IMR-90 (cell line): ENCODE measurements around the gene CGRRF1. TPM values are rescaled to one million over a fixed set of nuclear protein-coding genes. Genes with fewer than 3 reads are reported as not detected.
A peak's percentile ranks its signal among the peaks of the same experiment; 100 is the strongest.

ENCODE experiments used
- ATAC-seq: fragments of 200-7000 bp; cut with Tn5 transposase; 2 replicates; pipeline ENCODE4 v1.9.1; 2020; ENCODE audit warnings: low read depth, mild to moderate bottlenecking, moderate library complexity
- BruUV-seq: library from RNA; stranded (reverse); fragments of 400-500 nt; replicated peaks from 2 replicates; lab custom pipeline; 2021; lab: Mats Ljungman, UMichigan
- CTCF ChIA-PET: fragments of 300-600 bp; formaldehyde crosslinking; extraction: SDS; loops from one replicate; lab custom pipeline; 2021; ENCODE audit warnings: antibody characterized with exemption; lab: Yijun Ruan, JAX
- POLR2A ChIA-PET: fragments of 300-600 bp; sonication (Branson Sonifier 250); formaldehyde crosslinking; loops from one replicate; lab custom pipeline; 2022; ENCODE audit warnings: antibody characterized with exemption; ENCODE audit not compliant: unreplicated experiment; lab: Charles Lee
- DNase-seq: peaks from one replicate; pipeline ENCODE4 v3.0.0; 2013
- H2AFZ ChIP-seq: replicated peaks from 2 replicates; pipeline ENCODE3; 2013; ENCODE audit warnings: low read length, mild to moderate bottlenecking; ENCODE audit not compliant: poor library complexity
- H2AK5ac ChIP-seq: 2 replicates; pipeline ENCODE4 v1.6.1; 2013; ENCODE audit warnings: low read depth, low read length, inconsistent platforms
- H2AK9ac ChIP-seq: replicated peaks from 2 replicates; pipeline ENCODE3; 2013; ENCODE audit warnings: mild to moderate bottlenecking, low read depth, low read length, moderate library complexity; ENCODE audit not compliant: poor library complexity
- H2BK120ac ChIP-seq: 2 replicates; pipeline ENCODE4 v1.6.1; 2013; ENCODE audit warnings: low read depth, low read length, inconsistent platforms
- H2BK15ac ChIP-seq: 3 replicates; pipeline ENCODE4 v1.6.1; 2013; ENCODE audit warnings: low read depth, low read length, inconsistent platforms
- H2BK20ac ChIP-seq: 2 replicates; pipeline ENCODE4 v1.6.1; 2013; ENCODE audit warnings: low read depth, mild to moderate bottlenecking, inconsistent platforms, low read length, moderate library complexity
- H2BK5ac ChIP-seq: 2 replicates; pipeline ENCODE4 v1.6.1; 2013; ENCODE audit warnings: mild to moderate bottlenecking, low read depth, low read length, inconsistent platforms; ENCODE audit not compliant: poor library complexity, severe bottlenecking
- H3K14ac ChIP-seq: replicated peaks from 2 replicates; pipeline ENCODE4 v1.6.1; 2013; ENCODE audit warnings: low read depth, low read length, inconsistent platforms
- H3K18ac ChIP-seq: 2 replicates; pipeline ENCODE4 v1.6.1; 2013; ENCODE audit warnings: low read depth, low read length, control low read depth
- H3K23ac ChIP-seq: 2 replicates; pipeline ENCODE4 v1.6.1; 2013; ENCODE audit warnings: low read depth, low read length, inconsistent platforms
- H3K27ac ChIP-seq: 2 replicates; pipeline ENCODE4 v1.5.1; 2013; ENCODE audit warnings: mild to moderate bottlenecking, control low read depth, low read length; ENCODE audit not compliant: insufficient read depth
- H3K27me3 ChIP-seq: 2 replicates; pipeline ENCODE4 v1.6.1; 2013; ENCODE audit warnings: low read length; ENCODE audit not compliant: control insufficient read depth, insufficient read depth
- H3K36me3 ChIP-seq: 2 replicates; pipeline ENCODE4 v1.6.1; 2013; ENCODE audit warnings: low read length, mixed read lengths; ENCODE audit not compliant: control insufficient read depth, insufficient read depth
- H3K4ac ChIP-seq: 2 replicates; pipeline ENCODE4 v1.6.1; 2013; ENCODE audit warnings: low read depth, low read length, inconsistent platforms
- H3K4me1 ChIP-seq: 2 replicates; pipeline ENCODE4 v1.6.1; 2013; ENCODE audit warnings: low read length, mixed read lengths; ENCODE audit not compliant: control insufficient read depth, insufficient read depth
- H3K4me2 ChIP-seq: 2 replicates; pipeline ENCODE4 v1.6.1; 2013; ENCODE audit warnings: low read depth, mild to moderate bottlenecking, control low read depth, low read length, moderate library complexity
- H3K4me3 ChIP-seq: 2 replicates; pipeline ENCODE4 v1.5.1; 2013; ENCODE audit warnings: low read depth, mild to moderate bottlenecking, control low read depth, low read length, moderate library complexity; ENCODE audit not compliant: insufficient read depth
- H3K56ac ChIP-seq: 2 replicates; pipeline ENCODE4 v1.6.1; 2013; ENCODE audit warnings: low read length, inconsistent platforms; ENCODE audit not compliant: insufficient read depth; ENCODE audit errors: extremely low read depth
- H3K79me1 ChIP-seq, 2 experiments: 2 replicates each; pipeline ENCODE4 v1.6.1; 2013; ENCODE audit warnings: low read length in 2 of 2, inconsistent platforms in 1 of 2, low read depth in 1 of 2
- H3K9ac ChIP-seq: 2 replicates; pipeline ENCODE4 v1.6.1; 2013; ENCODE audit warnings: low read depth, low read length, control low read depth
- H3K9me1 ChIP-seq: 2 replicates; pipeline ENCODE4 v1.6.1; 2013; ENCODE audit warnings: low read length, inconsistent platforms; ENCODE audit not compliant: insufficient read depth
- H3K9me3 ChIP-seq: 2 replicates; pipeline ENCODE4 v1.6.1; 2013; ENCODE audit warnings: low read length; ENCODE audit not compliant: control insufficient read depth, insufficient read depth
- H4K20me1 ChIP-seq: 2 replicates; pipeline ENCODE4 v1.6.1; 2013; ENCODE audit warnings: low read length, inconsistent platforms; ENCODE audit not compliant: insufficient read depth
- H4K5ac ChIP-seq: 2 replicates; pipeline ENCODE4 v1.6.1; 2013; ENCODE audit warnings: mild to moderate bottlenecking, low read depth, low read length, control low read depth
- H4K8ac ChIP-seq, 2 experiments: 2 replicates each; pipeline ENCODE4 v1.6.1; 2013; ENCODE audit warnings: low read depth in 2 of 2, low read length in 2 of 2, control low read depth in 1 of 2, inconsistent platforms in 1 of 2
- H4K91ac ChIP-seq: 2 replicates; pipeline ENCODE4 v1.6.1; 2013; ENCODE audit warnings: low read depth, low read length, inconsistent platforms; ENCODE audit not compliant: insufficient read depth
- NFE2L2 ChIP-seq: fragments of 150-350 bp; IDR thresholded peaks from 2 replicates; pipeline ENCODE4 v1.6.1; 2016; ENCODE audit warnings: low read depth, mild to moderate bottlenecking, low read length
- WGBS, 2 experiments: methylation state at CpG; one replicate each; pipeline versions ENCODE4 v1.1.5 to v1.1.7; 2013; ENCODE audit warnings: missing lambda C conversion rate in 2 of 2; ENCODE audit not compliant: insufficient read length in 1 of 2; ENCODE audit errors: extremely low coverage in 2 of 2; 5-methylcytosine and 5-hydroxymethylcytosine counted together
- dilution Hi-C: fragments of 300-500 bp; cut with HindIII; formaldehyde crosslinking; loops from one replicate; pipeline ENCODE4 v1.14.3; 2018; ENCODE audit warnings: low sequenced_read_pairs; ENCODE audit not compliant: unreplicated experiment
- in situ Hi-C: fragments of 300-500 bp; cut with MboI; formaldehyde crosslinking; loops from 3 replicates; pipeline ENCODE4 v1.14.3; 2019; ENCODE audit warnings: low sequenced_read_pairs, inconsistent platforms, mixed read lengths
- intact Hi-C: fragments of 100-400 bp; cut with micrococcal nuclease; formaldehyde crosslinking; loops from 2 replicates; pipeline ENCODE4 v1.10.0; 2022
- polyA plus RNA-seq, 3 experiments: library from polyadenylated mRNA; depleted of rRNA; stranded (reverse); fragments of >200 nt; gene quantifications; 2 replicates each; pipeline ENCODE4 v1.2.3, GENCODE V29; 2012; ENCODE audit warnings: low replicate concordance in 1 of 3
- total RNA-seq: library from RNA; depleted of rRNA; stranded (reverse); fragments of >200 nt; gene quantifications from 2 replicates; pipeline ENCODE4 v1.2.3, GENCODE V29; 2012

CGRRF1 gene
- total and polyA plus RNA-seq, 2 of the 4 experiments (the other 2 are of a cell fraction): 6.0 to 13.8 TPM

DNA sequence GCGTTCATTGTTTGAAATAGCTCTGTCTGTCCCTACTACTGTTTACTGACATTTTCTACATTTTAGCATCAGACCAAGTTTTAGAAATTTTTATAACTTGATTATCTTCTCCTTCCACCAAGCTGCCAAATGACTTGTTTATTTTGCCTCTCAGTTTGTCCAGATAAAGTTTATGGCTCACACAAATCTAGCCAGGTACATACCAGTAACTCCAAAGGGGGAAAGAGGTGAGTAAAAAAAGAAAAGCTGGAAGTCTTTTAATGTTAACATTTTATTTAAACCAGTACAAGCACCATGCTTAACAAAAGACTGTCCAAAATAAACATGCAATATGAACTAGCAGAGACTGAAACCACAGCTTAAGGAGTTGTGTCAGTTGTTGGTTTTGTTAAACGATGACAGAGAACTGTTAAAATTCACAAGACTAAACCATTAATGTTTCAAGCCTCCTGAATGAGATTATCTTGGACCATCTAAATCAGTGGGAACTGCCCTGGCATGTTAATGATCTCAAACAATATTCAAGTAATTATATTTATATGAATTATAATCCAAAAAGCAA, 35.4 kb upstream of the CGRRF1 start:
- ATAC-seq: no peak; the same call in 1 of the 2 replicates
- H4K8ac ChIP-seq: no peak overlapping the region
- no peak overlapping the region for H3K27ac ChIP-seq
- H3K9me1 ChIP-seq: no peaks in the 10 kb centered on the region
- no peak overlapping the region for H3K14ac ChIP-seq
- H3K36me3 ChIP-seq: peaks cover 8% of the 10 kb centered on the region
- ChIA-PET CTCF (interaction anchor here (0.7 kb wide), 1 partner anchor 17 kb away, joined by 3 read pairs; no protein-coding TSS in a partner anchor), POLR2A (no interaction called here)
- H3K4me2 ChIP-seq: no peak overlapping the region
- no peak overlapping the region for H2BK120ac ChIP-seq
- WGBS, 2 experiments: 100% methylated on average over 1 of the region's 2 CpGs; no CpG with 5 or more reads in 1 of the 2 experiments
- H2BK15ac ChIP-seq: no peak overlapping the region
- no peaks in the 10 kb centered on the region for H3K9me3 ChIP-seq
- H3K9ac ChIP-seq: no peak overlapping the region
- no peak overlapping the region for H4K91ac ChIP-seq
- no peak overlapping the region for H2BK5ac ChIP-seq
- H2AK9ac ChIP-seq: no peak overlapping the region
- no TSS peak for BruUV-seq
- no peaks in the 10 kb centered on the region for H3K27me3 ChIP-seq
- H2BK20ac ChIP-seq: no peak overlapping the region
- no peaks in the 10 kb centered on the region for H4K20me1 ChIP-seq
- H2AFZ ChIP-seq: no peak overlapping the region
- no peak overlapping the region for H4K5ac ChIP-seq
- no peak overlapping the region for H3K4me3 ChIP-seq
- no peak overlapping the region for H2AK5ac ChIP-seq
- in situ Hi-C loops (no loop called here), dilution Hi-C loops (no loop called here), intact Hi-C loops (no loop called here)
- peaks cover 6 to 7% of the 10 kb centered on the region in 2 experiments for H3K79me1 ChIP-seq
- TF ChIP-seq NFE2L2: no peak
- H3K23ac ChIP-seq: no peak overlapping the region
- H3K18ac ChIP-seq: no peak overlapping the region
- no peaks in the 10 kb centered on the region for H3K4me1 ChIP-seq
- H3K4ac ChIP-seq: no peak overlapping the region
- DNase-seq: peak; percentile 17
- no peak overlapping the region for H3K56ac ChIP-seq
